Measurements from ENCODE around the gene TRIML2. TPM values are rescaled to one million over a fixed set of nuclear protein-coding genes. Genes with fewer than 3 reads are reported as not detected.

TRIML2 gene
- total RNA-seq, 1 experiment from 2014 or later: 102 TPM

DNA sequence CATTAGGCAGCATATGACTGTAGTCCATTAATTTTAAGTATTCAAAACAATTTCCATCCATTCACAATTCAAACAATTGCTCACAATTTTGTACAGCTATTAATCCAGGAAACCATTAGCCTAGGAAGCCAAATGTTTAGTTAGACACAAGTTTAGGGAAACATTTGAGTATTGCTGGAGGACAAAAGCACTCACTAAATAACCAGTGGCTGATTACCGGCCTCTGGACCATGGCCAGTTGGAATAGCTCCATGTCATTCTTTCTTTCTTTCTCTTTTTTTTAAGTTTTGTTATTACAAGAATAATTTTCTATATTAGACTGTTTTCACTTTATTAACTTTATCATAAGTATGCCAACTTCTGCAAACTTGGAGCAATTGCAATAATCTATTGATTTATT lies 31.3 kb downstream of the TRIML2 start:
- no peaks in the 10 kb centered on the region for H4K20me1 ChIP-seq (ENCODE audit: control insufficient read depth, insufficient read depth, insufficient read length)
- H3K79me1 ChIP-seq (ENCODE audit: insufficient read depth, low read depth, low read length, poor library complexity, severe bottlenecking): no peaks in the 10 kb centered on the region
- no peak overlapping the region for H3K23ac ChIP-seq (ENCODE audit: insufficient read length, low read depth, low read length)
- Mint-ChIP-seq H3K4me3 (no peak overlapping the region), H3K9me3 (no peaks in the 10 kb centered on the region), H3K36me3 (ENCODE audit: insufficient read depth in 1 of 3, low read depth in 3 of 3) (peaks cover 0 to 7% (median 0%) of the 10 kb centered on the region in 3 experiments; a peak in 3 of 7 replicates), H3K27ac (no peak overlapping the region), H3K27me3 (ENCODE audit: low read depth) (no peaks in the 10 kb centered on the region), H3K4me1 (peaks cover 16 to 18% of the 10 kb centered on the region in 2 experiments)
- no peaks in the 10 kb centered on the region for H3K9me3 ChIP-seq (ENCODE audit: control insufficient read depth, low read depth, low read length)
- H4K91ac ChIP-seq (ENCODE audit: insufficient read length, low read depth, low read length): no peak overlapping the region
- DNase-seq: no peak
- no peak overlapping the region for H4K5ac ChIP-seq (ENCODE audit: insufficient read length, low read depth, low read length)
- H2BK12ac ChIP-seq (ENCODE audit: insufficient read length, low read depth, low read length): no peak overlapping the region
- no peaks in the 10 kb centered on the region for H3K79me2 ChIP-seq (ENCODE audit: insufficient read depth, low read length)
- no peak overlapping the region for H2BK15ac ChIP-seq (ENCODE audit: low read depth, low read length)
- no peaks in the 10 kb centered on the region for H3K4me1 ChIP-seq (ENCODE audit: insufficient read depth, low read length)
- no peak overlapping the region for H3K18ac ChIP-seq (ENCODE audit: insufficient read length, low read depth, low read length)
- H3K14ac ChIP-seq (ENCODE audit: insufficient read depth, low read length): no peak overlapping the region
- H2BK20ac ChIP-seq (ENCODE audit: low read depth, low read length, poor library complexity, severe bottlenecking): no peak overlapping the region
- no CpG with 5 or more reads among the region's 1 CpG for WGBS (ENCODE audit: extremely low coverage, insufficient read length, low lambda C conversion rate)
- H3K27ac ChIP-seq (ENCODE audit: insufficient read length, low read depth, low read length): no peak overlapping the region
- H3K4me2 ChIP-seq (ENCODE audit: insufficient read depth, insufficient read length, low read length): no peak overlapping the region
- H3K4ac ChIP-seq (ENCODE audit: low read depth, low read length): no peak overlapping the region
- no peak overlapping the region for H2AFZ ChIP-seq (ENCODE audit: low read length)
- no peaks in the 10 kb centered on the region for H3K27me3 ChIP-seq (ENCODE audit: insufficient read depth, low read length)
- no peak overlapping the region for H3K9ac ChIP-seq (ENCODE audit: extremely low read depth, insufficient read length, low read length)
- no peak overlapping the region for H2BK5ac ChIP-seq (ENCODE audit: insufficient read length, low read length)
- no peaks in the 10 kb centered on the region for H3K23me2 ChIP-seq (ENCODE audit: insufficient read length, low read depth, low read length, poor library complexity, severe bottlenecking)
- no peak overlapping the region for H2AK5ac ChIP-seq (ENCODE audit: insufficient read length, low read length)
- H2BK120ac ChIP-seq (ENCODE audit: low read depth, low read length, poor library complexity, severe bottlenecking): no peak overlapping the region
- H4K8ac ChIP-seq (replicated peaks; ENCODE audit: insufficient read length, low read depth, low read length): no peak overlapping the region
- no peak overlapping the region for H3T11ph ChIP-seq (ENCODE audit: low read length)
- TF ChIP-seq, protein P1, sequence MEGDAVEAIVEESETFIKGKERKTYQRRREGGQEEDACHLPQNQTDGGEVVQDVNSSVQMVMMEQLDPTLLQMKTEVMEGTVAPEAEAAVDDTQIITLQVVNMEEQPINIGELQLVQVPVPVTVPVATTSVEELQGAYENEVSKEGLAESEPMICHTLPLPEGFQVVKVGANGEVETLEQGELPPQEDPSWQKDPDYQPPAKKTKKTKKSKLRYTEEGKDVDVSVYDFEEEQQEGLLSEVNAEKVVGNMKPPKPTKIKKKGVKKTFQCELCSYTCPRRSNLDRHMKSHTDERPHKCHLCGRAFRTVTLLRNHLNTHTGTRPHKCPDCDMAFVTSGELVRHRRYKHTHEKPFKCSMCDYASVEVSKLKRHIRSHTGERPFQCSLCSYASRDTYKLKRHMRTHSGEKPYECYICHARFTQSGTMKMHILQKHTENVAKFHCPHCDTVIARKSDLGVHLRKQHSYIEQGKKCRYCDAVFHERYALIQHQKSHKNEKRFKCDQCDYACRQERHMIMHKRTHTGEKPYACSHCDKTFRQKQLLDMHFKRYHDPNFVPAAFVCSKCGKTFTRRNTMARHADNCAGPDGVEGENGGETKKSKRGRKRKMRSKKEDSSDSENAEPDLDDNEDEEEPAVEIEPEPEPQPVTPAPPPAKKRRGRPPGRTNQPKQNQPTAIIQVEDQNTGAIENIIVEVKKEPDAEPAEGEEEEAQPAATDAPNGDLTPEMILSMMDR (conservative IDR thresholded peaks at IDR 0.05): no peak
- H3K56ac ChIP-seq (ENCODE audit: insufficient read length, low read depth, low read length): no peak overlapping the region
